Activated CD8-positive, alpha-beta memory T cell treated with anti-CD3 and anti-CD28 coated beads, Interleukin-2, amount 50 U/mL, for 4 hours (primary cell): ENCODE data around the gene OR6K6.

Experiments used
- DNase-seq: peaks from one replicate; pipeline ENCODE4 v3.0.0-alpha.2; 2020

The OR6K6 gene, protein sequence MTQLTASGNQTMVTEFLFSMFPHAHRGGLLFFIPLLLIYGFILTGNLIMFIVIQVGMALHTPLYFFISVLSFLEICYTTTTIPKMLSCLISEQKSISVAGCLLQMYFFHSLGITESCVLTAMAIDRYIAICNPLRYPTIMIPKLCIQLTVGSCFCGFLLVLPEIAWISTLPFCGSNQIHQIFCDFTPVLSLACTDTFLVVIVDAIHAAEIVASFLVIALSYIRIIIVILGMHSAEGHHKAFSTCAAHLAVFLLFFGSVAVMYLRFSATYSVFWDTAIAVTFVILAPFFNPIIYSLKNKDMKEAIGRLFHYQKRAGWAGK

DNA sequence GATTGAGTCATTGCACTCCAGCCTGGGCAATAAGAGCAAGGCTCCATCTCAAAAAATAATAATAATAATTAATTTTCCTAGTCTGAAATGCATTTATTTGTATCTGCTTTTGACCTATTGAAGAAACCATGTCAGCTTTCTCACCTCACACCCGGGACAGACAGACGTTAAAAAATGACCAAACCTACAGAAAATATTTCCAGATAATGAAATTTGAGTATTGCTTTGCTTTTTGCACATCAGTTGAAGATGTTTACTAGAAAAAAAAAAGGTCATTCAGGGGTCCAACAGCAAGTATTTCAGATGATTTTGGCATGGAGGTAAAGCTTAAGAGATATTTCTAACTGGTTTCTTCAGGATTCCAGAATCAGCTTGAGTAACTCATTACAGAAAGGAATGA is at the start of gene OR6K6:
Gene OR6K6, plus strand, starts transcription at position 301 of the 400 bp plus-strand sequence. CDS start 168 bp downstream, outside the sequence.
- DNase-seq: no peak

DNA sequence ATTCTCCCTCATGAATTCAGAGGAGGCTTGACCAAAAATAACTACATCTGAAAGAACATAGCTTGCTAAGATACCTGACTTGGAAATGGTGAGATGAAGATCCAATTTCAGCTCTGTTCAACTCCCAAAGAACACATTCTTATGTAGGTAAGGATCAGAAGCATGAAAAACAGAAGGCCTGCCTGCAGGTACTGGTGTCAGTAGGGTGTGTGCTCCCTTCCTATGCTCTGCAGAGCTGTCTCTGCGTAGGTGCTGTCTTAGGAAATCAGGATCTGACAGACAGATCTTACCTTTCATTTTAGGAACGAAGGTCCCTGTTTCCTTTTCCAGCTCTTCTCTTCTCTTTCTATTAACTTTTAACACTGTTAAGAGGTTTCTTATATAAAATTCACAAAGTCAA is 48.4 kb upstream of the OR6K6 start:
- no peak for DNase-seq

GRCh38 chr1:158711098-158711497 is 43.4 kb upstream of the OR6K6 start:
- DNase-seq: no peak

- no peak for DNase-seq
Observed at GRCh38 chr1:158714754-158715153, 39.8 kb upstream of the OR6K6 start.

GRCh38 chr1:158716335-158716734 is 38.2 kb upstream of the OR6K6 start:
- no peak for DNase-seq

DNA sequence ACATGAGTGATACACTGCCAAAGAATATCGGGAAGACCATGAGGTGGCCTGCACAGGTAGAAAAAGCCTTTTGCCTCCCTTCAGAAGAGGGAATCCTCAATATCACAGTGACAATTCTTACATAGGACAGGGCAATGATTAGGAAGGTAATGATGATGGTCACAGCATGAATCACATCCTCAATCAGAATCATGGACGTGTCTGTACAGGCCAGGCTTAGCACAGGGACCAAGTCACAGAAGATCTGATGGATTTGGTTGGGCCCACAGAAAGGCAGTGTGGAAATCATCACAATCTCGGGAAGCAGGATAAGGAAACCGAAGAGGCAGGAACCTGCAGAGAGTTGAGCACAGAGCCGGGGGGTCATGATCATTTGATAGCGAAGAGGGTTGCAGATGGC is 37.2 kb upstream of the OR6K6 start:
- no peak for DNase-seq

- DNase-seq: no peak
Observed at GRCh38 chr1:158719664-158720063, 34.9 kb upstream of the OR6K6 start.

DNA sequence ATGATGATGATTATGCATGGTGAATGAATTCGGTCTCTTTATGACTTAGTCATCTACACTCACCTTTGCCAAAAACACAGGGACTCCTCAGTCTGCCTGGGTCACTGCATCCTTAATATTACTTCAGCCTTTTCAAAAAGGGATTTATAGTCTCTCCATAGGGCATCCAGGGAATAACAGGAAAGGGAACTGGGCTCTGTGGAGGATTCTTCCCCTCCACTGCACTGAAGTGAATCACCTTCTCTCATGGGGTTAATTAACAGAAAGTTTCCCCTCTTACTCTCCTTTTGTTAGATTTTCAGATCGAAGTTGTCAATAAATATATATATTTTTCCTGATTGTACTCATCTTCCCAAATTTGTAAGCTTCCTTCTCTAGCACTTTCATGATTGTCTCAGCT is 33.9 kb upstream of the OR6K6 start, which contains the start of gene OR6K3:
Gene OR6K3, minus strand, starts transcription at position 101 of the 400 bp plus-strand sequence. CDS start 2,605 bp downstream, outside the sequence.
- no peak for DNase-seq

GRCh38 chr1:158724442-158724841 is 30.1 kb upstream of the OR6K6 start:
- DNase-seq: no peak

DNA sequence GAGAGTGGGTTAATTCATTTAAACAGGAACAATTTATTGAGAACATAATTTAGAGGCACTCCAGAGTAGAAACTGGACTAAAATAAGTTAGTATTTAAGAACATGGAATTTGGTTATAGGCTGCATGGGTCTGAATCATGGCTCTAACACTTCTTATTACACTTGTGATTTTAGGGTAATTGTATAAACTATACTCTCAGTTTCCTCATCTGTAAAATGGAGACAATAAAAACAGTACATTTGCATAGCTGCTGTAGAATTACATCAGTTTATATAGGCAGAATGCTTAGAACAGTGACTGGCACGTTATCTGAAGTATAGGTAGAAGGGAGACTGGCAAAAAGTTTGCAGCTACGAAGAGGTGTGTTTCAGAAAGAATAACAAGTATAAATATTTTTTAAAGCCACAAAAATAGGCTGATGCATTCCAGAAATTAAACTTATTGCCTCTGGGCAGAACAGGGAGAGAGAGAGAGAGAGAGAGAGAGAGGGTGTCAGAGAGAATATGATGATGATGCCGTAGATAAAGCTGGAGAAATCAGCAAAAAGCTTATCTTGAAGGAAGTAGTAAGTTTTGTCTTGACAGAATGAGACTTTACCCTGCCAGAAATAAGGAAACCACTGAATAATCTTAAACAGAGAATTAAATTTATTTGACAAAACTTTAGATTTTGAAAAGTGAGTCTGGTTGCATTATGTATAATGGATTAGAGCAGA is 25.9 kb upstream of the OR6K6 start:
- no peak for DNase-seq

DNA sequence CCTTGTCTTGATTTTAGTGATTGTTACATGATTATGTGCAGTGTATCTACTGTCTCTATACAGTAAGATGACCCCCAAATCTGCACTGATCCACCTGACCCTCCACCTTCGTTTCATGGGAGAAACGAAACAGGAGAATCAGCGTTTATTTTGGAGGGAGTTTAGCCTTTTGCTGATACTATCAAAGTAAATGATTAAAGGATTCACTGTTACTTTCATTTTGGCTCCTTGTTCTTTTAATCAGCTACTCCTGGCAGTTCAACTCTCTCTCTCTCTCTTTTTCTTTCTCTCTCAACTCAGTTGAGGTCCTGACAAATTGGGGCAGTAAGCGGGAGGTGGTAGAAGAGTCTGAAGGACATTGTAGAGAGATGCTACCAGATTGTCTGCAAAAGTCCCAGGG is 24.1 kb upstream of the OR6K6 start:
- no peak for DNase-seq

GRCh38 chr1:158731707-158732106 is 22.8 kb upstream of the OR6K6 start:
- DNase-seq: no peak

GRCh38 chr1:158732524-158732923 is 22.0 kb upstream of the OR6K6 start:
- DNase-seq: no peak

GRCh38 chr1:158735848-158736247 is 18.7 kb upstream of the OR6K6 start:
- DNase-seq: no peak

- DNase-seq: no peak
Observed at GRCh38 chr1:158752155-158752712, 2.3 kb upstream of the OR6K6 start.

DNA sequence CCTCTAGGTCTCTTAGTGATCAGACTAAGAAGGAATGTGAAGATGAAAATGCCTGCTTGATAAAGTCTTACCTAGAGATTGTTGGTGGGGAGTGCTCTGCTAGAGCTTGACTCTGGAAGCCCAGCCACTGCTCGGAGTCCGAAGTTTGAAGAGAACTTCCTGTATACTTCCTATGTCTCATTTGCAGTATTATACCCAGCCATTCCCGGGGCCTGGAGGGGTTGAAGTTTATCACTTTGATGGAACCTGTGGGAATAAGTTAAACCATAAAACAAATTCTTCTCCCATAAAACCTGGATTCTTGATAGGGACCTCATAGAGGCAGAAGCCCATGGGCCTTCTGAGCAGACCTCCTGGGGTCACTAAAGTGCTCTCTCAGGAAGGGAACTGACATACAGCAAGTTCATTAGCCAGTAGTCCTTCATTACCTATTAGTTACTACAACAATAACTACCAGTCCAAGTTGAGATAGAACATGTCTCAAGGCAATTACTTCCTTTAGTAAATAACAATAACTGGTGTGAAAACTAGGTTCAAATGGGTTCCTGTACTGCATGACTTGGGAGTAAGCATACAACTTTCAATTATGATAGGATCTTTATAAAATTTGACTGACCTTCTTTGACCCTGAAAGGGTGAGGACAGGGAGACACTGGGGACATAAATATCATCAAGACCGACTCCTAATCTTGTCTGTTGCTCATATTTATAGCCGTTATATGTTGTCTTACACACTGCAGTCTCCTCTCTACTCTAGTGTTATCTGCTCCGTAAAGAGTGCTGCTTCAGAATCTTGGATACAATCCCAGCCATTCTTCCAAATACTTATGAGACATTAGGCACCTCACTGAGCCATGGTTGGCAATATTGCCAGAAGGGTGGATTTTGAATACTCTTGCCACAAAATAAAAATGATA is 17.7 kb downstream of the OR6K6 start, which contains the start of gene OR6N1:
Gene OR6N1, minus strand, starts transcription at position 246 of the 917 bp plus-strand sequence. CDS start 5,513 bp downstream, outside the sequence.
- no peak for DNase-seq

- no peak for DNase-seq
Observed at GRCh38 chr1:158781104-158781503, 26.6 kb downstream of the OR6K6 start, which contains the start of gene OR6N2. OR6N2 (minus strand) TSS chr1:158781204; CDS start chr1:158777635, 3,569 bp downstream.

GRCh38 chr1:158793604-158794003 is 39.1 kb downstream of the OR6K6 start:
- peak; percentile 30 for DNase-seq

DNA sequence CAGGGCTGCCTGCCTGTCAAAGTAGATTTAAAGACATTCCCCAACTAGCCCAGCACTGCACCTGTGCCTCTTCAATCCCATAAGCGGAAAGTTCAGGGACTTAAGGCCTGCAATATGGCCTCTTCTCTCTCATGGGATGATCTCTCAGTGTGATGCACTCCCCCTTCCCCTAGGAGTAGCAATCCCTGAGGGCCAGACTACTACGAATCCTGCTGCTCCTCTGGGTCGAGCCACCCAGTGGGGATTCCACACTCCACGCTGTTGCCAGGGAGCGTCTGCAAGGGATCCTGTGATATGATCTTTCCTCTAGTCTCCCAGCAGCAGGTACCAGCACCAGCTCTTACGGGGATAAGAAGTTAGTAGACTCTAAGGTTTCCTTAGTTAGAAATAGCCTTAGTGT is 39.7 kb downstream of the OR6K6 start:
- DNase-seq: no peak

DNA sequence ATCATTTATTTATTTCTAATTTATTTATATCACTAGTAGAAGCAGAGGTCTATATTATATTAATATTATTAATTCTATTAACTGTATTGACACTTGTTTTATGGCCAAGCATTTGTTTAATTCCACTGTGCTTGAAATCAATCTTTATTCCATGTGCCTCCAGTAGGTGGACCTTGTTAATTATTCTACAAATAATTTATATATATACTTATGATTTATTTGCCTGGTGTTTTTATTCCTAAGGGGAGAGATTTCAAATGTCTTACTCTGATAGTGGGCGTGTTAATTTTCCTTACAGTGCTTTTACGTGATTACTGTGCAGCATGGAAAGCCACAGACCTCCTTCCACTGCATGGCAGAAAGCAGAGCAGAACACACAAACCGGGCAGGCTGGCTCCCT is 44.0 kb downstream of the OR6K6 start:
- no peak for DNase-seq

GRCh38 chr1:158799689-158800088 is 45.2 kb downstream of the OR6K6 start:
- DNase-seq: no peak

DNA sequence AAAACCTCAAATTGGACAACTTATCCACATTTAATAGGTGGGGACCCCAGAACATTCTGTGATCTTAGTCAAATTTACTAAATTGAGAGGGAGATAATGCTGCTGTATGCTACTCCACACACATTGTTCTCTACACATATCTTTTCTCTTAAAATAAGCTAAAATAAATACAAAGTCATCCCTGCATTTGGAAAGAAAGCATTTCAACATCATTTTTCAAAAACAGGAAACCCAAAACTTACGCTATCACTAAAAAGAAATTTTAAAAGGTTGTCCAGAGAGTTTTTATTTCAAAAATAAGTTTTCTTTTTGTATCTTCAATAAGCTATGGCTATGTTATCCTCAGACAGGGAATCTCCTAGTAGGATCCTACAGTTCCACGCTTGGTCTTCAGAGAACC is 46.0 kb downstream of the OR6K6 start:
- no peak for DNase-seq

DNA sequence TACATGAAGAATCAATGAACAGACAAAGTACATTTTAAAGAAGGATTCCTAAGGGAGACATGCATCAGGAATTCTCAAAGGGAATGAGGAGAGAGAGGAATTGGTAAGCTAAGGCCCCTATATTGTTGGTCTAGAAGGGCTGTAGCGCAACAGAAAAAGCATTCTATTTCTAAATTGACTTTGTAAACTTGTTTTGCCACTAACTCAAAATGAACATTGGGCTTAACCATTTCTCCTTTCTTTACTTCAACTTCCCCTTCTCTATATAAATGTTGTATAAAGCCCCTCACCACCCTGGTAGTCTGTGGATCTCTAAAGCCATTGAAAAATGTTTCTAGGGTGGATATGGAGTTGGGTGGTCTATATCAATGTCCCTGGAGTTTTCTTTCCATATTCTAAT is 46.9 kb downstream of the OR6K6 start:
- no peak for DNase-seq
